K562 treated with DMSO at 1 percent for 12 hours (cell line): ENCODE measurements around the gene AFM. TPM values are rescaled to one million over a fixed set of nuclear protein-coding genes. Genes with fewer than 3 reads are reported as not detected.

Experiments
- total RNA-seq: library from RNA; unstranded; fragments of 300-600 nt; gene quantifications from 2 replicates; pipeline ENCODE4 v1.2.3, GENCODE V29; 2022; ENCODE audit not compliant: insufficient read depth

The AFM gene
- total RNA-seq: not detected in 2 replicates

DNA sequence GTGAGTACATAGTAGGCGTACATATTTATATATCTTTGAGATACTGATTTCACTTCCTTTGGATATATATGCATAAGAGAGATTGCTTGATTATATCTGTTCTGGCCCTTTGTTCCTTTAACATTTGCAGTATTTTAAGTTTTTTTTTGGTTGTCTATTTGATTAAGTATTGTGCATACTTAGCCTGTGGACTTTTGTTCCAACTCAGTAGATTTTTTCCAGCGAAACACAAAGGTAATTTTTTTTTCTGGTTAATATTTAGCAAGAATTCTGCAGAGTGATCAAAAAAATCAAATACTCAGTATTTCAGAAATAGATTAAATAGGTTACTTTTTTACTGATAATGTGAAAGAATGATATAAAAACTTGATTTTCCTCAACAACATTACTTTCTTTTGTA lies at the start of gene AFM:
AFM (plus strand) TSS at position 388 of the 400 bp plus-strand sequence. CDS start 31 bp downstream, outside the sequence.

DNA sequence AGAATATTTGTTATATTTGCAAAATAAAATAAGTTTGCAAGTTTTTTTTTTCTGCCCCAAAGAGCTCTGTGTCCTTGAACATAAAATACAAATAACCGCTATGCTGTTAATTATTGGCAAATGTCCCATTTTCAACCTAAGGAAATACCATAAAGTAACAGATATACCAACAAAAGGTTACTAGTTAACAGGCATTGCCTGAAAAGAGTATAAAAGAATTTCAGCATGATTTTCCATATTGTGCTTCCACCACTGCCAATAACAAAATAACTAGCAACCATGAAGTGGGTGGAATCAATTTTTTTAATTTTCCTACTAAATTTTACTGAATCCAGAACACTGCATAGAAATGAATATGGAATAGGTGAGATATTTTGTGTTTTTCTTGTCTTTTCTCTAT lies 45.6 kb upstream of the AFM start, which contains the start of gene AFP:
AFP (plus strand) TSS at position 238 of the 400 bp plus-strand sequence; CDS start at position 280, 42 bp downstream.

Other genes with a start within 250 kb of the AFM start
- 17.6 and 32.3 TPM in 2 replicates for gene ANKRD17, start 222.9 kb upstream of the AFM start, total RNA-seq
- gene ALB, start 77.5 kb upstream of the AFM start, total RNA-seq: not detected in 2 replicates
- gene AFP, start 45.5 kb upstream of the AFM start, total RNA-seq: 2.4 and 2.5 TPM in 2 replicates
- 0.77 TPM in 1 of 2 replicates, not detected in the other for gene RASSF6, start 138.7 kb downstream of the AFM start, total RNA-seq